NOMO-1 treated with DMSO at 0.1 percent for 48 hours (cell line): ENCODE results near the gene KMT2C.

Experiments used
- DNase-seq: peaks from one replicate; lab custom pipeline; 2025; ENCODE audit not compliant: unreplicated experiment; lab: John Stamatoyannopoulos, UW

KMT2C gene

DNA sequence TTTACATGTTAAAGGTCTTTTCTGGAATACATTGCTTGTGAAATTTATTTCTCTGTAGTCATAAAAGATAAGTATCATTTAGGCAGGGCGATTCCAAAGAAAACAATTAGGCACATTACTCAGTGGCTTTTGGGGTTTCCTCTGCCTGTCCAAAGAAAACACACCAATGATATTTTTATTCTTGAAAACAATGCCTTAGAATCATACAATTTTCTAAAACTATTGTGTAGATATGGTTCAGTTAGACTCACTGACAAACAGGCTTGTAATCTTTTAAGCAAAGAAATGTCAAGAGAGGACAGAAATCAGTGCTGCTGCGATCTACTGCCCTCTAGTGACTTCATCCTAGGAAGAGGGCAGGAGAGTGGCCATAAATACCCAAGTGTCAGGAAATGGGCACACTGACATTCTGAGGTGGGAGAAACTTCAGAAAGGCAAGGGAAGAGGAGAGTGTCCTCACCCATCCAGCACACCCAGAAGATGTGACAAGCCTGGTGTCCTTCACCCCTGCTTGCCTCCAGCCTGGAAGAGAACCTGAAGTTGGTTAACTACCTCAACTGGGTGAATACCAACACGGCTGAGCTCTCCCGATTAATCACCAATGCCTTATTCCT lies 289.8 kb downstream of the KMT2C start:
- no peak for DNase-seq

DNA sequence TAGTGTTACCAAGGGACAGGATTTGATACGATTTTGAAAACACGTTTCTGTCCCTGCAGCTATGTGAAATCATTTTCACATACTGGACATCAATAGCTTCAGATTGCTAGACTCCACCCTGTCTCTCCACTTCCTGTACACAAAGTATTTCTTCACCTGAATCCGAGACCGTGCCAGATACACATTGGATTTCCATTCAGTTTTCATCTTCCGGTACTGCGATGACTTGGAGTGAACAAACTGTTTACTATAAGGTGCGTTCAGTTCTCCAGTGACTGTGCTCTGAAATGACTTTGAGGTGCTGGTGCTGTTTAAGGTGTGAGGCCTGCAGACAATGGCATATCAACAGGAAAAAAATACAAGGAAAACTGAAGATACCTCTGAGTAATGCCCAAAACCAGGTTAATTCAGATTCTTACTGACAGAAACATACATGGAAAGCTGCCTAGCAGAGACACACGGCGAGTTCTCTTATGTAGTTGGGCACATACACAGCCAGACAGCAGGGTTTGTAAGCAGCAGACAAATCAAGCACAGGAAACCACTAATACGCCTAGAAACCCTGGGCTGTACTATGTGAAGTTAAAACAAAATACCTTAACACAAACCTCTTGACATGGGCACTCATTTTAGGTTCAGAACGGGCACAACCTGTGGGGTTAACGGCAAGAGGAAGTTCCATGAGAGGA lies 291.1 kb downstream of the KMT2C start:
- DNase-seq = no peak

DNA sequence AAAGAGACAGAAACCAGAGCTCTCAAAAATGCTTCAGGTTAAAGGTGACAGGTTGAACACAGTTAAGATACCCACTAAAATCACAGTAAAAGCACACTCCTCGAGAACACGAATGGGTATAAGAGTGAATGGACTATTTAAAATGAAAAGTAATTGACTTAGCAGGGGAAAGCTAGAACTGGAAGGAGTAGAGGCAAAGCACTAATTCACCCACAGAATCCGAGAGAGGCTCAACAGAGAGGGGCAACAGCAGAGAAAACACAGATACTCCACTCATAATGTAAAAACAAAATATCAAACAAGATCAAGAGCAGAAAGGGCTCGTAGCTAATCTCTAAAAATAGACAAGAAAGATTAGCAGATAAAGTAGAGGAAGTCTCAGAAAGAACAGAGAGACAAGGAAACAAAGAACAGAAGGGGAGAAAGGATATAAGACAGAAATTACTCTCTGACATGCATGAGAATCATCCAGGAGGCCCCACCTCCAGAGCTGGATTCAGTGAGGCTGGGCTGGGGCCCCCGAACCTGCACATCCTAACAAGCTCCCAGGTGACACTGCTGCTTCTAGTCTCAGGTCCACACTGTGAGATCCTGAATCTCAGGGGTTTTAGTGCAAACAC lies 292.7 kb downstream of the KMT2C start:
- no peak for DNase-seq

DNA sequence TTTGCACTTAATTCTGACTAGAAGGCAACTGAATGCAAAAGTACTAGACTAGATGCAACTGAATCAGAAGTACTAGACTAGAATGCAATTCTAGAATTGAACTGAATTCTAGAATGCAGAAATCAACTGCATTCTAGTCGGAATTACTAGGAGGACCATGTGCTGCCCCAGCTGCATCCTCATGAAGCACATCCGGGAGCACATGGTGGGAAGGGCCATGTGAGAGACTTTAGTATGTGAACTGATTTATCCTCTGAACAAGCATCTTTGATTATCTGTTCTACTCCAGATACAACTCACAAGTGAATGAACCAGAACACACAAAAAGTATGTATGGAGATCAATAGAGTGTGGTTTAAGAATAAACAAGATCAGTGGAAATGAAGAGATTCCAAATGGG lies 295.2 kb downstream of the KMT2C start:
- no peak for DNase-seq

DNA sequence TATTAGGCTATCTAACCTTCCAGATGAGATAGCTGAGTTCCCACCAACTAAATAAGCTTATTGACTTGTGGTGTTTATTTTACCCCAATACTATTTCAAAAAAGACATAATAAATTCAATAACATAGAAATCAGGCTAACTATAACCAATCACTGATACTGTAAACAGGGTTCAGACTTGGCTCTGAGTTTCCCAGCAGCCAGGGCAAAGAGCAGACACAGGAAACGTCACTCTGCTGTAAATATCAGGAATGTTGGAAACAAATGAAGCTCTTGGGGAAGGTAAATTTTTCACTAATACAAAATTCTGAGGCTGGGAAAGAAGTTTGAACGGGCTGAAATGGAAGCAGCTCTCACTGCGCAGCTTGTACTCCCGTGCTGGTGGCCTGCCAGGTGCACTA lies 295.7 kb downstream of the KMT2C start:
- DNase-seq = no peak

DNA sequence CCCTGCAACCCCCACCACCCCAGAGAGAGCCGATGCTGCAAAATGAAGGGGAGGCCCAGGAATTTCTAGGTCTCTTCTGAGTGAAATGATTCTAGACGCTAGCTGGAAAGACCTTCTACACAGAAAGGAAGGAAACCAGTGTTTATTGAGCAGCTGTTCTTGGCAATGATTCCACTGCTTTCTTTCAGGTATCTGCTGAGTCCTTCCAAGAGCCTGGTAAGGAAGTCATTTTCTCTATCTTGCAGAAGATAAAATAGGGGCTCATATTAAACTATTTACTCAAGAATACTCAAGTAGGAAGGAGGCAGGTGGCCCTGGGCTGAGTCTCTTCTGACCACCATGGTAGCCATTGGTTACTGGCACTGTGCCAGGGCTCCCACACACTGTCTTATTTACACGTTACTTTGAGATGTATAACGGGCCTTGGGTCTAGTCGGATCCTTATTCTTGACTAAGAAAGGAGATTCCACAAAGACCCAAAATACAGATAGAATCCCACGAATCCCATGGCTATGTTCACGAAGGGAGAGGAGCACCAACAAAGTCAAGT lies 298.3 kb downstream of the KMT2C start:
- no peak for DNase-seq

DNA sequence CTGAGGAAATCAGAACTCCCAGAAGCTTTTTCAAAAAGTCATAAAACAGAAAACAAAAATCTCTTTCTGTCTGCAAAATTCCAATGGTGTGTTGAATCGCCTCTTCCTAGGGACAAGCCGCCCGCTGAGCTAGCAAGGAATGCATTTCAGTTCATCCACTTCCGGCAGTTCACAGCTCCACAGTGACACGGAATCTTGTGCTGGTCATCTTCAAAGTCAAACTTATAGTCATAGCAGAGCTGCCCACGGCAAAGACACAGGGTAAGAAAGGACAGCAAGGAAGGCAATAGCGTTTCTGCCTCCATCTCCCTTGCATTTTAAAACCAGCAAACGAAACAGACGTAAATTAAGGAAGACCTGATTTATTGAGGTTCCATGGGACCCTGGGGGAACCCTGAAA lies 299.1 kb downstream of the KMT2C start:
- DNase-seq = no peak

DNA sequence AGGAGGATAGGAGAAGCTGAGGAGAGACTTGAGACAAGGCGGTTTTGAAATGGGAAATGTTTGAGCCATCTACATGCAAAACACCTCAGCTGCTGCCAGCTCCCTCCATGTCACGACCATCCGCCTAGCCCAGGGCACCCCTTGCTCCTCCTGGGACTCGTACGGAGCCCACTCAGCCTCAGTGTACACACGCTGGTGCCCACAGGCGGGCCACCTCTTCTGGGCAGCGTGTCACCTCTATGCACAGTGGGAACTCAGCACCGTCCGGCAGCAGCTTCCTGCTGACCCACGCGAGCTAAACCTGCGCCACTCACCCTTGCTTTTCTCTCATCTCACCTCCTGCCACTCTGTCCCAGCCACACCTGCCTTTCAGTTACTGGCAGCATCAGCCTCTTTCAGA lies 302.0 kb downstream of the KMT2C start:
- DNase-seq = no peak

DNA sequence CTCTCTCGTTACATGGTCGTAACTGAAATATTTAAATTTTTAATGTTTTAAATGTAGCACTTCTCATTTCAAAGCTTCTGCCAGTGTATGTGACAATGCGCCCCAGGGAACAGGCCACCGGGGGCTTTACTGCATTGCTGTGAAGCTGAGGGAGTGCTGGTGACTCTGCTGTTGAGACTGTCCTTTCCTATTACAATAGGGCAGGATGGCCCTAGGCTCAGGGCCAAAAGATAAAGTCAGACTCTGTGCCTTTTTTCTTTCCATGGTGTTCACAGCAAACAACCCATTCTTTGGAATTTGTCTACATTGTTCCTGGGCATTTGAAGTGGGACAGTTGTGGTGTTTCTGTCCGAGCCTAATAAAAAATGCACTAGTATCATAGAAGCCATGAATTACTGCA lies 303.0 kb downstream of the KMT2C start:
- no peak for DNase-seq

DNA sequence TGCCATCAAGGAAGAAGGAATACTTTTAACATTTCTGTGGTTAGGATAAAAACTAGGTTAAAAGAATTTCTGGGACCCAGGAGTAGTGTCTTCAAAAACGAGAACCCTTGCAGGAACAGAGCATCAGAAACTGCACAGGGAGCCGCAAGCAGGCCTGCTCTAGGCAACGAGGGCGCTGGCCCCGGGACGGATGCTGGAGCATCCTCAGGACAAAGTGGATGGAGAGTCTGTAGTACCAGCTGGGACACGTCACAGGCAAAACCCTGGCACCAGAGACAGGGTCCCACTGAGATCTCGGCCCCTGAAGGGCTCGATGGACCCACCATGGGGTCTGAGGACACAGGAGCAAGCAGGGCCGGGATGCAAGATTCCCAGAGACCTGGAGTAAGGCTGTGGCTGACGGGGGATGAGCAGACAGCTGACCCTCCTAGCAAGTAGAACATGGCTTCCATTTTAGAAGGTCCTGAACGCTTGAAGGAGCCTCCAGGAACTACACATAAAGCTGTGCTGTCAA lies 303.8 kb downstream of the KMT2C start:
- no peak for DNase-seq

DNA sequence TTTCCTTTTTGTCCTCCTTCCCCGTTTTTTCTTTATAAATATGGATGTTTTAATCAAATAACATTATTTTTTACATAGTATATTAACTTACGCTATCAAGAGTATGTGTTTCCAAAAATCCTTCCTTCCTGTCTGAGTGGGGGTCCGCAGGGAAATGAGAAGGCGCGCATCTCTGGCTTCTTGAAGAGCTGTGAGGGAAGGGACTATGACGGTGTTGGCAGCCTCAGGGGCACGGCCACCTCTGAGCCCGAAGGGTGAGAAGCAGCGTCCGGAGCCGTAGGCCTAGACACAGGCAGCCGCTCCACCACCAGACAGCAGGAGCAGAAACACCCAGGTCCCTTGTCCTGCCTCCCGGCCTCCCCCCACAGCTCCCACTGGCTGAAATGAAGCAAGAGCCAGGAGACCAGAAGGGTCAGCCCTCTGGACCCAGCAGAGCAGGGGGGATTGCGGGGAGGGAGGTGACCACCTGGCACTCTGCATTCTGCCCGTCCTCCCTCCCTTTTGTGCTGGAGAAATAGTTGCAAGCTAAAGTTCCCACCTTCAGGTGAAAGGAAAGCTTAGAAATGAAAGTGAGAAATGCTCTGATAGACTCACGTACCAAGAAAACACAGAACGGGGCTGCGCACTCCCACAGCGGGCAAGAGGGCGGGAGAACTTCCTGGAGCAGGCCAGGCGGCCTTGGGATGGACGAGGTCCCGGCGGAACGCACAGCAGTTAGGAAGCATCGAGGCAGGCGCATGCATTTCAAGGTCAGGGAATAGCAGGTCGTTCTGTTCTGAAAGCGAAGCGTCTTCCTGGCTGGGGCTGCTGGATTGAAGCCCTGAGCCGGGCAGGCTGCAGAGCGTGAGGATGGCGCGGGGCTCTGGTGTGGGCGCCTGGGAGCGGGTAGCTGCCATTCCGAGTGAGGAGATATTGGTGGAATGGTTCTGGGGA lies 304.9 kb downstream of the KMT2C start:
- no peak for DNase-seq

DNA sequence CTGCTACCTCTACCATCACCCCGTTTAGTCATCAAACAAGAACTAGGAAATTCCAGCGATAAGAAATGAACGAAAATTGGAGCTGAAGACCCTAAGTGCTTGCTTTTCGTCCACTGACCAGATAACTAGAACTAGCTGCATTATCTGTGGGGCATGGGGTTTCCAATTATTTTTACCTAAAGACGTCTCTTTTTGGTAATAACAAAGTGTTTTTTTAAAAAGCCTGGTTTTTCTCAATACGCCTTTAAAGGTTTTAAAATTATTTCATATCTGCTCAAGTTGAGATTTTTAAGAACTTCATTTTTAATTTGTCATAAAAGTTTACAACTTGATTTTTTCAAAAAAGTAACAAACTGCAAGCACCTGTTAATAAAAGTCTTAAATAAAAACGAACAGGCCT lies 306.1 kb downstream of the KMT2C start:
- no peak for DNase-seq

DNA sequence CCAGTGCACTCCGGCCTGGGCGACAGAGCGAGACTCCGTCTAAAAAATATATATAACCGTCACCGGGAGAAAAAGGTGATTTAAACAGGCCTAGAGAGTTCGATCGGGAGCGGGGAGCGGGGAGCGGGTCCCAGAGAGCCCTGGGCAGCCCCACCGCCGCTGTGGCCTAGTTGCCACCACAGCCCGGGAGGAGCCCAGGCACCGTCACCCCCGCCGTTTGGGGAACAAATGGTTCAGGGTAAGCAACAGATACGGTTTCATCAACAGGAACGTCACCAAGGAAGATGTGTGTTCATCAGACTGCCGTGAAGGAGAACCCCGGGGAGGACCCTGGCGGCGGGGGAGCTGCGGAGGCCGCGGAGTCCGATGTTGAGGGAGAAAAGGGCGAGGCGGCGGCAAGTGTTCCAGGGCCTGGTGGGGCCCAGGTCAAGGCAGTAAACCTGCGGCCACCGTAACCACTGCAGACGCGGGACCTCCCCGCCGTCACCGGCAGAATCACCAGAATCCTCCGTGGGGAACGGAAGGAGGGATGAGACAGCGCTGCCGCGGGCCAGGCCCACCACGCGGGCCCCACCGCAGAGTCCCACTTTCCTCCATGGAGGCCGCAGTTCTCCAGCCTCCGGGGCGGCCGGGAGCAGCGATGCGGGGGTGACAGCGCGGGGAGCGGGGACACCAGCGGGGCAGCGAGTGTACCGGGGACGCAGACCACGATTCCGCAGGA lies 306.9 kb downstream of the KMT2C start:
- DNase-seq = no peak

DNA sequence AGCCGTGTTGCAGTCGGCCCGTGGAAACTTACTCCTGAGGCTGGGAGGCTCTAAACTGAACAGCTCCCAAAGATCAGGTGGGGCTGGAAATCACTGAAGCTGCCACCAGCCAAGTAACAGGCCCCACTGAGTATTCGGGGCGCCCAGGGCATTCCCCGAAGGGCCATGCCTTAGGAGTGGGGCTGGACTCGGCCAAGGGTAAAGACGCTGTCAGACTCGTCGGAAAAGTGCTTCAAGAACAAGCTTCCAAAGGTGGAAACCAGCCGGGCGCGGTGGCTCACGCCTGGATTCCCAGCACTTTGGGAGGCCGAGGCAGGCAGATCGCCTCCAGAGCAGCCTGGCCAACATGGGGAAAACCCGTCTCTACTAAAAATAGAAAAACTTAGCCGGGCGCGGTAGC lies 307.6 kb downstream of the KMT2C start:
- DNase-seq = no peak

DNA sequence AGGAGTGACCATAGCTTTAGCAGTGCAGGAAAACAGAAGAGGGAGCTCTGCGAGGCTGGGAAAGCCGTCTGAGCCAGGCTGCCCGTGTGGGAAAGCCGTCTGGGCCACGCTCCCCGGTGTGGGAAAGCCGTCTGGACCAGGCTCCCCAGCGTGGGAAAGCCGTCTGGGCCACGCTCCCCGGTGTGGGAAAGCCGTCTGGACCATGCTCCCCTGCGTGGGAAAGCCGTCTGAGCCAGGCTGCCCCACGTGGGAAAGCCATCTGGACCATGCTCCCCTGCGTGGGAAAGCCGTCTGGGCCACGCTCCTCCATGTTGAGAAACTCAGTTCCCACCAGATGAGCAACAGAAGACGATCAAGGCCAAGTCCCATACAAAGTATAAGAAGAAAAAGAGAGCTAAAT lies 308.6 kb downstream of the KMT2C start:
- no peak for DNase-seq

DNA sequence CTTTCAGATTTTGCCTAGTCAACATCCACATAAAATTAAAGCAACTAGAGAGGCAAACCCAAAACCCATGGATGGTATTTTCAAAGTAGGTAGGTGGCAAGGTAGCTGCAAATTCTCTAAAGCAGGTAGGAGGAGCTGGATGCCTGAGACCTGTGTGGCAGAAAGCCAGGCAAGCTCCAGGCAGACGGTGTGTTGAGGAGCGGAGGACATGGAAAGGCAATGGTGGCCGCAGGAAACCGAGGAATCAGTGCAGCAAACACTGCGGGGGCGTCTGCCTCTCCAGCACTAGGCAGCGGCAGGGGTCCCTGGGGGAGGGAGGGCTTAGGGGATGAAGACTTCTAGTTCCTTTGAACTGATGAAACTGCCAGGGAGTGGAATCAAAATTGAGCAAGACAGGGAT lies 309.1 kb downstream of the KMT2C start:
- no peak for DNase-seq

DNA sequence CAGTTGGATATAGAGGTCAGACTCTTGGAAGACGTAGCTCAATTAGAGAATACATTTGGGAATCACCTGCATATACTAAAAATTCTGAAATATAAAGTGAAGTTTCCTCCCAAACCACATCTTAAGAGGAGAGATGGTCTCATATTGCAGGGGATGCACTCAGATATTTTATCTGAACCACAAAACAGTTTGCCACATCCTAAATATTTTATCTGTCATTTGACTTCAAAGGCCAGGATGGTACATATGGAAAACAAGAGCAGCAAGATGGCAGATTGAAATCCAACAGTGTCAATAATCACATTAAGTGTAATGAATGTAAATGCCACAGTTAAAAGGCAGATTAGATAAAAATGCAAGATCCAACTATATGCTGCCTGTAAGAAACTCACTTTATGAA lies 313.3 kb downstream of the KMT2C start:
- no peak for DNase-seq

DNA sequence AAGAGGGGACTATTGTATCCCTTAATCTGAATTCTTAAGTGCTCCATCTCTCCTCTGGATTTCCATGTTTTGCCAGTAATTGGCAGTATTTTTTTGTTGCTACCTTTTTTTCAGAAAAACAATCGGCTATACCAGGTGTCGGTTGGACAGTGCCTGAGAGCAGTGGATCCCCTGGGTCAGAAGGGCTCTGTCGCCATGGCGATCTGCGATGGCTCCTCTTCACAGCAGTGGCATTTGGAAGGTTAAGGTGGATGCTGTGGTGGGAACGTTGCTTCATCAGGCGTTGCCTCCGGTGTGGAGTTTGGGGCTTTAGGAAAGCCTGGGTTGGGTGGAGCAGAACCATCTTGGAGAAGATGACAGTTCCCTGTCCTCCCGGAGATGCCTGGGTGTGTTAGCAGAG lies 314.4 kb downstream of the KMT2C start:
- DNase-seq = no peak

DNA sequence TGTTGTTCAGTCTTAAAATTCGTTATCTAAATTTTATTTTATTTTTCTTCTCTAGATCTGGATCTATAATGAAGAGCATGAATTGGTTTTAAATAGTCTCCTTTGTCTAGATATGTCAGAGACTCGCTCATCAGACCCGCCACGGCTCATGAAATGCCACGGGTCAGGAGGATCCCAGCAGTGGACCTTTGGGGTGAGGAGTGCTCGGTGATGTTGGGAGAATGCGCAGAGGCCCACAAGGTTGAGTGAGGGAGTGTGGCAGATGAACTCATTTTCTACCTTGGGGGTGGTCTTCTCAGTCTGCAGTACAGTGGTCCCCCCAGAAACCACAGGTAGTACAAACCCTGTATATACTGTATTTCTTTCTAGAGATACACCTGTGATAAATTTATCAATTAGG lies 315.0 kb downstream of the KMT2C start:
- no peak for DNase-seq

DNA sequence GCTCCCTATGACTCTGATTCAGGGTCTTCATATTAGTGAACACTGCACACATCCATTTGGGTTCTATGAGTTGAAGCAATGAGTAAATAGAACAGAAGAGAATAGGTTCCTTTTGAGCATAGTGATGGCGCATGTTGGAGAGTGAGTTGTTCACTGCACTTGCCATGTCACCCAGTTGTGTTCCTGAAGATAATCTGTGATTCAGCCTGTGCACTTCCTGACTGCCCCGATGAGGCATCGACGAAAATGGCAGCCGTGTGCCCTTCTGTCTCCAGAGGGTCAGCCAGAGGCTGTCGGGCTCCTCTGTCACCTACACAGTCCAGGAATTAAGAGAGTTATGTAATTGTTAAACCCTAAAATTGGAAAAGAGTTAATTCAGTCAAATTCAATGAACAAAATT lies 315.6 kb downstream of the KMT2C start:
- DNase-seq = no peak

DNA sequence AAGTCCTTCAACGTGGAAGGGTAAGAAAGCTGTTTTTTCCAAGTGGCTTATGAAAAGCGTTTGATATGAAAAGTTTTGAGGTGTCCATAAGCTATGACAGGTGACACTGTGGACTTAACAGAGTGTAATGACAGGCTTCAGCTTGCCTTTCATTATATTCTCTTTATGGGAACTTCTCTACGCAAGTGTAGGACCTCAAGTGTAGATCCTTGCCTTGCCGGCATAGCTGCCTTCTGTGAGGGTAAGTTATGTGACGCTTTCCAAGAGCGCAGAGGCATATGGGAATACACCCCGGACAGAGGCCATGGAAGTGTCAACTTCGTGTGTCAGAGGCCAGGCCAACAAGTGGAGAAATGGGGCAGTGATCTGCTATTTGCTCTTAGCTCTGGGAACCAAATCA lies 318.4 kb downstream of the KMT2C start:
- DNase-seq = no peak
